Measurements from ENCODE around the gene SLC31A2. TPM values are rescaled to one million over a fixed set of nuclear protein-coding genes. Genes with fewer than 3 reads are reported as not detected.
"Not testable (repeated sequence)": the region's sequence is repeated elsewhere in the genome, so short reads cannot be mapped to it uniquely, and the experiment has no call there.

The SLC31A2 gene
- total RNA-seq, 2 donors from 2014 or later, result 1.8 to 3.1 TPM

DNA sequence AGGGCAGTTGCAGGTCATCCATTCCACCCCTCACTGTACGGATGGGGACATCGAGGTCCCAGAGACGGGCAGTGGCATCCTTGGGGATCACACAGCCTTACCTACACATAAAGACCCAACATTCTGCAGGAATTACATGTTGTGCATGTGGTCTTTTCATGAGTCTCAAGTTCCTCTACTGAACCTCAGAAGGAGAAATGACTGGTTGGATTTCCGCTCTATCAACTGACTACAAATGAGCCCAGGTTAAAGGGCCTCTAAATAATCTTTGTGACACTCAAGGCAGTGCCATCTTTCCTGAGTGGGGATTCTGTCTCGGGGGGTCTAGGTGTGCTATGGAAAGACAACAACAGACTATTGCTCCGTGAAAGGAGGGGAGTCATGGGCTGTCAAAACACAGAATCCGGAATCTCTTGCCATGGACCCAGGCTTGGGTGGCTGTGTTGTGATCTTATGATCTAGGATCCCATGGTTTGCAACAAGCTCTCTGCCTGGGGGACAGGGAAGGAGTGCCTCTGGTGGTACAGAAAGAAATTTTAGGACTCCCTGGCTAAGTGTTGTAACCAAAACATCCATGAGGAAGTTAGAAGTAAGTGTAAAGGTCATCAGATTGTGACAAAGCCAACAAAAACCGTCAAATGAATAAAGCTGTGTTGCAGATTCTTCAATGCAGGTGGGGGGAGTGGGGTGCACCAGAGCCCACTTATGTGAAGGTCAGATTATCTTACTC is 1.9 kb upstream of the SLC31A2 start:
- Histone ChIP-seq H3K4me1 (ENCODE audit: control insufficient read depth, insufficient read depth, low read length) (no peaks in the 10 kb centered on the region), H3K9ac (ENCODE audit: extremely low read depth, low read length, poor library complexity, severe bottlenecking) (no peak overlapping the region), H3K27me3 (ENCODE audit: control insufficient read depth, insufficient read depth, low read length, poor library complexity, severe bottlenecking) (peaks cover 13% of the 10 kb centered on the region), H3K36me3 (ENCODE audit: control insufficient read depth, insufficient read depth, low read length) (no peaks in the 10 kb centered on the region), H3K27ac (ENCODE audit: low read depth, low read length) (no peak overlapping the region), H3K9me3 (ENCODE audit: control insufficient read depth, low read length) (no peaks in the 10 kb centered on the region), H3K4me3 (ENCODE audit: low read length) (no peak overlapping the region)
- 88 to 91% methylated on average over 5 to 8 of the region's 8 CpGs for WGBS, 2 experiments (ENCODE audit: insufficient coverage in 1 of 2, insufficient read length in 1 of 2)
- H3K27me3 Mint-ChIP-seq (ENCODE audit: insufficient read depth), result peaks cover 25% of the 10 kb centered on the region
- no peak overlapping the region for H3K27ac Mint-ChIP-seq
- H3K9me3 Mint-ChIP-seq, result no peaks in the 10 kb centered on the region
- H3K4me1 Mint-ChIP-seq, result no peaks in the 10 kb centered on the region
- TF ChIP-seq, protein P1, sequence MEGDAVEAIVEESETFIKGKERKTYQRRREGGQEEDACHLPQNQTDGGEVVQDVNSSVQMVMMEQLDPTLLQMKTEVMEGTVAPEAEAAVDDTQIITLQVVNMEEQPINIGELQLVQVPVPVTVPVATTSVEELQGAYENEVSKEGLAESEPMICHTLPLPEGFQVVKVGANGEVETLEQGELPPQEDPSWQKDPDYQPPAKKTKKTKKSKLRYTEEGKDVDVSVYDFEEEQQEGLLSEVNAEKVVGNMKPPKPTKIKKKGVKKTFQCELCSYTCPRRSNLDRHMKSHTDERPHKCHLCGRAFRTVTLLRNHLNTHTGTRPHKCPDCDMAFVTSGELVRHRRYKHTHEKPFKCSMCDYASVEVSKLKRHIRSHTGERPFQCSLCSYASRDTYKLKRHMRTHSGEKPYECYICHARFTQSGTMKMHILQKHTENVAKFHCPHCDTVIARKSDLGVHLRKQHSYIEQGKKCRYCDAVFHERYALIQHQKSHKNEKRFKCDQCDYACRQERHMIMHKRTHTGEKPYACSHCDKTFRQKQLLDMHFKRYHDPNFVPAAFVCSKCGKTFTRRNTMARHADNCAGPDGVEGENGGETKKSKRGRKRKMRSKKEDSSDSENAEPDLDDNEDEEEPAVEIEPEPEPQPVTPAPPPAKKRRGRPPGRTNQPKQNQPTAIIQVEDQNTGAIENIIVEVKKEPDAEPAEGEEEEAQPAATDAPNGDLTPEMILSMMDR (conservative IDR thresholded peaks at IDR 0.05), result no peak
- no peak for DNase-seq
- no peak overlapping the region for H3K4me3 Mint-ChIP-seq
- H3K36me3 Mint-ChIP-seq (ENCODE audit: low read depth), result no peaks in the 10 kb centered on the region

DNA sequence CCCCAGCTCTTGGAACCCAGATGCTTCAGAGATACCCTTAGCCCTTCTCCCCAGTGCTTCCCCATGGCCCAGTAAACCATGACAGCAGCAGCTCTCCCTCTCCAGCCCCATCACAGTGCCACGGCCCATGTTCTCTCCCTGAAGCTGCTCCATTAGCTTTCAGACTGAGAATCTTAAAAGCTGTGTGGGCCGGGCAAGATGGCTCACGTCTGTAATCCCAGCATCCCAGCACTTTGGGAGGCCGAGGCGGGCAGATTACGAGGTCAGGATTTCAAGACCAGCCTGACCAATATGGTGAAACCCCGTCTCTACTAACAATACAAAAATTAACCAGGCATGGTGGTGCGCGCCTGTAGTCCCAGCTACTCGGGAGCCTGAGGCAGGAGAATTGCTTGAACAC is 1.2 kb upstream of the SLC31A2 start:
- DNase-seq; H3K9ac ChIP-seq (ENCODE audit: extremely low read depth, low read length, poor library complexity, severe bottlenecking); H3K36me3 ChIP-seq (ENCODE audit: control insufficient read depth, insufficient read depth, low read length); H3K36me3 Mint-ChIP-seq (ENCODE audit: low read depth); H3K4me3 Mint-ChIP-seq; H3K4me3 ChIP-seq (ENCODE audit: low read length); H3K9me3 ChIP-seq (ENCODE audit: control insufficient read depth, low read length); H3K4me1 ChIP-seq (ENCODE audit: control insufficient read depth, insufficient read depth, low read length); H3K4me1 Mint-ChIP-seq; H3K27ac Mint-ChIP-seq; H3K9me3 Mint-ChIP-seq; H3K27ac ChIP-seq (ENCODE audit: low read depth, low read length): not testable (repeated sequence)
- 91% methylated on average over 10 of the region's 10 CpGs for WGBS, 2 experiments (ENCODE audit: insufficient coverage in 1 of 2, insufficient read length in 1 of 2)
- peaks cover 25% of the 10 kb centered on the region for H3K27me3 Mint-ChIP-seq (ENCODE audit: insufficient read depth)
- H3K27me3 ChIP-seq (ENCODE audit: control insufficient read depth, insufficient read depth, low read length, poor library complexity, severe bottlenecking), result peaks cover 13% of the 10 kb centered on the region

DNA sequence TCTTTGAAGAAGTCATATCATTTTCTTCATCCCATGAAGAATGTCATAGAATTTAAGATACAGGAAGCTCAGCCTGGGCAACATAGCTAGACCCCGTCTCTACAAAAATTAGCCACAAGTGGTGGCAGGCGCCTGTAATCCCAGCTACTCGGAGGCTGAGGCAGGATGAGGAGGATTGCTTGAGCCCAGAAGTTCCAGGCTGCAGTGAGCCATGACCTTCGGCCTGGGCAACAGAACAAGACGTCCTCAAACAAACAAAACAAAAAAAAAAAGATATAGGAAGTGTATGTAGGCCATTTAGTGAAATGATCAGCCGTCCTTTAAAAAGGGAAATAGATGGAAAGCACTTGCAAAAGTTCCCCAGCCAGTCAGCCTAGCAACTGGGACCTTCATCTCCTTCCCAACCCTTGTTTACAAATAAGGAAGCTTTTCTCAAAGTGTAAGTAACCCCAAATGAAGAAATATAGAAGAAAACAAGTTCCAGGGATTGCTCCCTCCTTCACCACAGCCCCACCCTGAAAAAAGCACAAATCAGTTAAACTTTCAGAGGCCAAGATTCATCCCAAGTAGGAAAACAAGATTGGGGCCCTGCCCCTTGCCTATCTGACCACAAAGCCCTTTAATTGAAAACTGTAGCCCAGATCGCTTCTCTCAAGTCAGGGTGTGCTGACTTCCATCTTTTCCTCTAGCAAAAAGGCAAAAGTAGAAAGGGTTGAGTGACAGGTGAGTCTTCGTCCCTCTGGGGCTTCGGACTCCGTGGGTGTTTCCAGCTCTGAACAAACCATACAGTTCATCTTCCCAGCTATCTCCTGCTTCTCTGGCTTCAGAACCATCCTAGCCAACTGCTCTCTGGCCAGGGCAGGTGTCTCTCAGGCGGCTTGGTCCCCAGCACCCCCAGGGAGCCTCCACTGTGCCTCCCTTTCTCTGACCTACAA is 1.2 kb downstream of the SLC31A2 start:
- Mint-ChIP-seq H3K27ac (no peak overlapping the region), H3K4me1 (peaks cover 14% of the 10 kb centered on the region)
- 81 to 86% methylated on average over 7 to 11 of the region's 11 CpGs for WGBS, 2 experiments (ENCODE audit: insufficient coverage in 1 of 2, insufficient read length in 1 of 2)

More for the DNA sequence above, 1.2 kb downstream of the SLC31A2 start:
- Mint-ChIP-seq H3K4me3 (peak overlapping the region; percentile 72), H3K27me3 (ENCODE audit: insufficient read depth) (peaks cover 21% of the 10 kb centered on the region), H3K9me3 (no peaks in the 10 kb centered on the region), H3K36me3 (ENCODE audit: low read depth) (no peaks in the 10 kb centered on the region)
- TF ChIP-seq, protein P1 (conservative IDR thresholded peaks at IDR 0.05), result no peak
- no peaks in the 10 kb centered on the region for H3K36me3 ChIP-seq (ENCODE audit: control insufficient read depth, insufficient read depth, low read length)
- peaks cover 11% of the 10 kb centered on the region for H3K4me1 ChIP-seq (ENCODE audit: control insufficient read depth, insufficient read depth, low read length)
- H3K27ac ChIP-seq (ENCODE audit: low read depth, low read length), result no peak overlapping the region
- no peaks in the 10 kb centered on the region for H3K9me3 ChIP-seq (ENCODE audit: control insufficient read depth, low read length)
- H3K4me3 ChIP-seq (ENCODE audit: low read length), result peak overlapping the region; percentile 84
- peaks cover 13% of the 10 kb centered on the region for H3K27me3 ChIP-seq (ENCODE audit: control insufficient read depth, insufficient read depth, low read length, poor library complexity, severe bottlenecking)
- peak overlapping the region; percentile 35 for H3K9ac ChIP-seq (ENCODE audit: extremely low read depth, low read length, poor library complexity, severe bottlenecking)
- DNase-seq, result no peak

All from endodermal cell (in vitro differentiated cells).